Muscle of arm (tissue), 12 donors: Measurements from ENCODE around the gene SLC6A19. TPM values are rescaled to one million over a fixed set of nuclear protein-coding genes. Genes with fewer than 3 reads are reported as not detected.
"Not testable (repeated sequence)": the region's sequence is repeated elsewhere in the genome, so short reads cannot be mapped to it uniquely, and the experiment has no call there.

Source experiments
- DNase-seq: peaks from one replicate; pipeline ENCODE4 v3.0.0-alpha.2; 2013
- polyA plus RNA-seq, 12 donors: library from polyadenylated mRNA; unstranded; fragments of 120-200 nt; gene quantifications; one replicate each; pipeline ENCODE4 v1.2.1, GENCODE V29; 2013; ENCODE audit not compliant: insufficient read length in 12 of 12

SLC6A19 gene
- polyA plus RNA-seq, 12 donors: 0.03 to 5.2 (median 0.07) TPM; not detected in 5

- no peak for DNase-seq
Observed at GRCh38 chr5:1261643-1262042, 60.2 kb downstream of the SLC6A19 start.

- DNase-seq: no peak
Observed at GRCh38 chr5:1262381-1262780, 61.0 kb downstream of the SLC6A19 start.

- no peak for DNase-seq
Observed at GRCh38 chr5:1264211-1264610, 62.8 kb downstream of the SLC6A19 start.

- no peak for DNase-seq
Observed at GRCh38 chr5:1265026-1265425, 63.6 kb downstream of the SLC6A19 start.

GRCh38 chr5:1265461-1266455, 64.4 kb downstream of the SLC6A19 start:
- no peak for DNase-seq

GRCh38 chr5:1266791-1267190, 65.4 kb downstream of the SLC6A19 start:
- DNase-seq: no peak

- not testable (repeated sequence) for DNase-seq
Observed at GRCh38 chr5:1267464-1267863, 66.1 kb downstream of the SLC6A19 start.

GRCh38 chr5:1268056-1268455, 66.7 kb downstream of the SLC6A19 start:
- no peak for DNase-seq

GRCh38 chr5:1268666-1269065, 67.3 kb downstream of the SLC6A19 start:
- no peak for DNase-seq

GRCh38 chr5:1270426-1270825, 69.0 kb downstream of the SLC6A19 start:
- no peak for DNase-seq

GRCh38 chr5:1270933-1271914, 69.8 kb downstream of the SLC6A19 start:
- no peak for DNase-seq

- DNase-seq: no peak
Observed at GRCh38 chr5:1272201-1272600, 70.8 kb downstream of the SLC6A19 start.

- no peak for DNase-seq
Observed at GRCh38 chr5:1273745-1274144, 72.3 kb downstream of the SLC6A19 start.

- DNase-seq: no peak
Observed at GRCh38 chr5:1274471-1274870, 73.1 kb downstream of the SLC6A19 start.

Other genes with a start within 250 kb of the SLC6A19 start
- 10 to 100 TPM in 1 of 12 donors, 1 to 10 TPM in 9, under 1 TPM in 1, not detected in 1; 0.96 to 32.3 (median 1.7) TPM for gene NKD2, start 192.8 kb upstream of the SLC6A19 start, polyA plus RNA-seq
- 10 to 100 TPM in 3 of 12 donors, 1 to 10 TPM in 8, not detected in 1; 6.5 to 19.8 (median 8.5) TPM for gene SLC12A7, start 89.5 kb upstream of the SLC6A19 start, polyA plus RNA-seq
- gene SLC6A18, start 23.8 kb downstream of the SLC6A19 start, polyA plus RNA-seq: not detected
- gene TERT, start 93.5 kb downstream of the SLC6A19 start, polyA plus RNA-seq: under 1 TPM in 1 of 12 donors, not detected in 11; 0.22 TPM
- gene CLPTM1L, start 143.5 kb downstream of the SLC6A19 start, polyA plus RNA-seq: 10 to 100 TPM in 11 of 12 donors, not detected in 1; 25.9 to 65.9 (median 55.9) TPM
- gene SLC6A3, start 243.8 kb downstream of the SLC6A19 start, polyA plus RNA-seq: not detected